MM.1S (cell line): Measurements from ENCODE around the gene ACOT6.

Source experiments
- EZH2 ChIP-seq: fragments of 300-600 bp; sonication (generic); optimal IDR thresholded peaks from 2 replicates; pipeline ENCODE3; 2017; ENCODE audit warnings: low read depth, mild to moderate bottlenecking, antibody characterized with exemption, low read length, mixed read lengths
- EZH2phosphoT487 ChIP-seq: fragments of 300-600 bp; sonication (generic); IDR thresholded peaks from 2 replicates; pipeline ENCODE4 v1.6.1; 2018; ENCODE audit warnings: antibody characterized with exemption, low read length
- TF ChIP-seq, protein P1 (sequence below): fragments of 300-600 bp; sonication (generic); IDR thresholded peaks from 2 replicates; pipeline ENCODE4 v1.5.1; 2016; ENCODE audit warnings: antibody characterized with exemption, low read length, mixed read lengths

DNA sequence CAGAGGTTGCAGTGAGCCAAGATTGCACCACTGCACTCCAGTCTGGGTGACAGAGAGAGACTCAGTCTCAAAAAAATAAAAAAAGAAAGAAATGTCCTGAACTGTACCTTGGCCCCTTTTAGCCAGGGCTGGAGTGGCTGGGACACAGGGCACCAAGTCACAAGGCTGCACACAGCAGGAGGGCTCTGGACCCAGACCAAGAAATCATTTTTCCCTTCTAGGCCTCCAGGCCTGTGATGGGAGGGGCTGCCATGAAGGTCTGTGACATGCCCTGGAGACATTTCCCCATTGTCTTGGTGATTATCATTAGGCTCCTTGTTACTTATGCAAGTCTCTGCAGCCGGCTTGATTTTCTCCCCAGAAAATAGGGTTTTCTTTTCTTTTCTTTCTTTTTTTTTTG, 5.1 kb upstream of the ACOT6 start:
- TF ChIP-seq, protein P1, sequence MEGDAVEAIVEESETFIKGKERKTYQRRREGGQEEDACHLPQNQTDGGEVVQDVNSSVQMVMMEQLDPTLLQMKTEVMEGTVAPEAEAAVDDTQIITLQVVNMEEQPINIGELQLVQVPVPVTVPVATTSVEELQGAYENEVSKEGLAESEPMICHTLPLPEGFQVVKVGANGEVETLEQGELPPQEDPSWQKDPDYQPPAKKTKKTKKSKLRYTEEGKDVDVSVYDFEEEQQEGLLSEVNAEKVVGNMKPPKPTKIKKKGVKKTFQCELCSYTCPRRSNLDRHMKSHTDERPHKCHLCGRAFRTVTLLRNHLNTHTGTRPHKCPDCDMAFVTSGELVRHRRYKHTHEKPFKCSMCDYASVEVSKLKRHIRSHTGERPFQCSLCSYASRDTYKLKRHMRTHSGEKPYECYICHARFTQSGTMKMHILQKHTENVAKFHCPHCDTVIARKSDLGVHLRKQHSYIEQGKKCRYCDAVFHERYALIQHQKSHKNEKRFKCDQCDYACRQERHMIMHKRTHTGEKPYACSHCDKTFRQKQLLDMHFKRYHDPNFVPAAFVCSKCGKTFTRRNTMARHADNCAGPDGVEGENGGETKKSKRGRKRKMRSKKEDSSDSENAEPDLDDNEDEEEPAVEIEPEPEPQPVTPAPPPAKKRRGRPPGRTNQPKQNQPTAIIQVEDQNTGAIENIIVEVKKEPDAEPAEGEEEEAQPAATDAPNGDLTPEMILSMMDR = no peak
- no peak for TF ChIP-seq EZH2phosphoT487
- no peak for TF ChIP-seq EZH2
